ENCODE data around the gene UBE2A.

The UBE2A gene

DNA sequence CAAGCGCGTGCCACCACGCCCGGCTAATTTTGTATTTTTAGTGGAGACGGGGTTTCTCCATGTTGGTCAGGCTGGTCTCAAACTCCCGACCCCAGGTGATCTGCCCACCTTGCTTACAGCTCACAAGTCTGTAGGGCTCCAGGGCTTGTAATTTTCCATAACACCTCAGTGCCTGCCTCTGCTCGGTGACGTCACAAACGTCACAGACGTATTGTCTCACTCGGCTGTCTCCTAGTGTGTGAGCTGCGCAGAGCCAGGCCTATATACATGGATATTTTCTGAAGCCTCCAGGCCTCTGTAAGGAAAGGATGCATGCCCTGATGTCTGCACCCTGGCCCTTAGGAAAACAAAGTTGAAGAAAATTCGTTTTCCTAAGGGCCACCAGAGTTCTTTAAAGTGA is 40.4 kb downstream of the UBE2A start:
- DNase-seq = no peak

GRCh38 chrX:119617517-119618164 is 43.3 kb downstream of the UBE2A start:
- DNase-seq = peak; percentile 24

DNA sequence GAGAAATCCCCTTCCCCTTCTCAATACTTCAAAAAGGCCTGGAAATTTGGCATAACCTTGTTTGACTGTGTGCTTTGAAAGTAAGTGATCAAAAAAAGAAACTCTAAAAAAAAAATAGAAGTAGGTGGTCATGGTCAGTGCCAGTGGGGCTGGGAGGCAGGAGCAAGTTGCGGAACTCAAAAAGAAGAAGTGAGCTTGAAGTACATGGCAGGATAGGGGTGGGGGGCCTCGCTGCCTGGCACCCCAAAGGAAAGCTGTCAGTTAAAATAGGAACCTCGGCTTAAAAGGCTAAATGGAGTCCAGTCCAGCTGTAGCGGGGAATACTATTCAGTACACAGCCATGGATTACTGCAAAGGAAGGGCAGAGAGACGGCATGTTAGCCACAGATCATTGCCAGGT is 44.1 kb downstream of the UBE2A start:
- DNase-seq = peak; percentile 62

DNA sequence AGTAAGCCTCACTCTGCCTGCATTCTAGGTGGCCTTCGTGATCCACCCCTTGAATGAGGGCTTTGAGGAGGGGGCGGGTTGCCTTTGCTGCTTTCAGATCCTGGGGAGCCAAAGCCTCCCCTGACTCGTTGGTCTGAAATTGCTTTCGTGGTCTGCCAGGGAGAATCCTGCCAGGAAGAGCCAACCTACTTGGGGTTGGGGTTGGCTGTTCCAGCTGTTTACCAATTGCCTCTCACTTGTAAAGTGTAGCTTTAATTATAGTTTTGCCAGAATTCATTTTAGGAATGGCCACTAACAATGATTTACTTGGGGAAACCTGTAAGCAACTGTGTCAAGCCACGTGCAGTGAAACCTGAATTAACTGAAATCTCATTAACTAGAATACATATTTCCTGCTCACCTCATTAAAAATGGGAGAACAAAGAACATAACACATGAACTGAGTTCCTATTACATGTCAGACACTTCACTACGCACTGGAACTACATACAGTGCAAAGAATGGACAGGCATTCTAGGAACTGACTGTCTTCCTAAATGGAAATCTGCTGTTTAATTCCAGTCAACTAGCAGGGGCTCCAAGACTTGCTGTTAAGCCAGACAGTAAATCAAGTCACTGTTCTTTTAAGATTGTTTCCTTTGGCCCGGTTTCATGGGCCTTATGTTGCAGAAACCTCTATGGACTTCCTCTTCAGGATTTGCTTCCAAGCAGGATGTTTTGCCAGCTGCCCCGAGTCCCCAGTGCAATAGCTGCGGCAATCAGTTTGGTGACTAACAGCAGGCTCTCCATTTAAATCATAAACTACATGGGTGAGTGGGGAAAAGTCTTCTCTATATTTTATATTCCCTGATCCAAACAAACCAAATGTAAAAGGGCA is 48.2 kb downstream of the UBE2A start:
- no peak for DNase-seq

DNA sequence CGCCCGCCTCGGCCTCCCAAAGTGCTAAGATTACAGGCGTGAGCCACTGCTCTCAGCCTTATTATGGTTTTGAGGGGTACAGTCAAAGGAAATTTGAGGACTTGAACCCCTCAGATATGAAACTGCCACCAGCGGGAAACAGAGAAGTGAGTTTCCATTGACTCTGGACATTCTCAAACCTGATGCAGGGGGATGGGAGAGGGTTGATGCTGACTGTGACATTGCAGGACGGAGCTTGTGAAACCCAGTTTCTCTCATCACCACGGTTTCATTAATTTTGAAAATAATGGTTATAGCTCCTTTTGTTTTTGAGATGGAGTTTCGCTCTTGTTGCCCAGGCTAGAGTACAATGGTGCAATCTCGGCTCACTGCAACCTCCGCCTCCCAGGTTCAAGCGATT is 50.1 kb downstream of the UBE2A start:
- DNase-seq = no peak

- no peak for DNase-seq
Measured at GRCh38 chrX:119624951-119625668, 50.7 kb downstream of the UBE2A start.

DNA sequence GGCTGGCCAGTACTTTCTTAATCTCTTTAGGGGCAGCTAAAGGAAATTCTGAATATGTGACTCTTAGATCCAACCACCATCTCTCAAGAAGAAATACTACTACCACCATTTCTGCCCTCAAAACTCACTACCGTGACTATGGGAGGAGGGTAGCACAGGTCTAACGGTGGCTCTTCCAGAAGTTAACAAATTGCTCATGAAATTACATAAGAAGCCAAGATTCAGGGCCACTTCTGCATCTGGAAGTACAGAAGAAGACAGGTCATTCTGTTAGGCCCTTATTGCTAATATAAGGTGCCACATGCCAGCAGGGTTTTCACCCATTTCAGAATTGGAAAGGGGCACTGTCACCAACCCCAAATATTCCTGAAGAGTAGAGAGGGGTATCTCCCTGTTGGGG is 51.5 kb downstream of the UBE2A start:
- no peak for DNase-seq

Measured in CD4-positive, alpha-beta T cell treated with Interleukin-15 for 1 hour (primary cell).